ENCODE results near the gene S100A11.
A peak's percentile ranks its signal among the peaks of the same experiment; 100 is the strongest.

DNA sequence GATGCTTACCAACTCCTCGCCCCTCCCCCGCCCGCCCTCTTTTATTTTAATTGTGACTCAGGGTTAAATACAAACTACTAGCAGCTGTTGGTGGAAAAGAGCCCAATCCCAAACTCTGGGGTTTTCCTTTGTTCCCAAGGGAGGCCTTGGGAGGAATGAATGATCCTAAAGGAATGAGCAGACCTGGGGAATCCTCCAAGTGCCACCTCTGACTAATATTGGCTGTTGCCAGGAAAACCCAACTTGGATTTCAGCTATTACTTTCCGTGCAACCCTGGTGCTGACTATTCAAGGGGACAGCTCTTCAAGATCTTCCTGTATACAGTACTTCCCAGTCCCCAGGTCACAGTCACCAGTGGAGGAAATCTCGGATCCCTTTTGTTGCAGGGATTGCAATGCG, 41.8 kb downstream of the S100A11 start:
- TF ChIP-seq, protein P1, sequence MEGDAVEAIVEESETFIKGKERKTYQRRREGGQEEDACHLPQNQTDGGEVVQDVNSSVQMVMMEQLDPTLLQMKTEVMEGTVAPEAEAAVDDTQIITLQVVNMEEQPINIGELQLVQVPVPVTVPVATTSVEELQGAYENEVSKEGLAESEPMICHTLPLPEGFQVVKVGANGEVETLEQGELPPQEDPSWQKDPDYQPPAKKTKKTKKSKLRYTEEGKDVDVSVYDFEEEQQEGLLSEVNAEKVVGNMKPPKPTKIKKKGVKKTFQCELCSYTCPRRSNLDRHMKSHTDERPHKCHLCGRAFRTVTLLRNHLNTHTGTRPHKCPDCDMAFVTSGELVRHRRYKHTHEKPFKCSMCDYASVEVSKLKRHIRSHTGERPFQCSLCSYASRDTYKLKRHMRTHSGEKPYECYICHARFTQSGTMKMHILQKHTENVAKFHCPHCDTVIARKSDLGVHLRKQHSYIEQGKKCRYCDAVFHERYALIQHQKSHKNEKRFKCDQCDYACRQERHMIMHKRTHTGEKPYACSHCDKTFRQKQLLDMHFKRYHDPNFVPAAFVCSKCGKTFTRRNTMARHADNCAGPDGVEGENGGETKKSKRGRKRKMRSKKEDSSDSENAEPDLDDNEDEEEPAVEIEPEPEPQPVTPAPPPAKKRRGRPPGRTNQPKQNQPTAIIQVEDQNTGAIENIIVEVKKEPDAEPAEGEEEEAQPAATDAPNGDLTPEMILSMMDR (IDR thresholded peaks at IDR 0.05), result no peak
- TF ChIP-seq POLR2A (IDR thresholded peaks at IDR 0.05) (no peak), EP300 (IDR thresholded peaks at IDR 0.05) (peak in 1 of 4 donors; percentile 10), POLR2AphosphoS5 (IDR thresholded peaks at IDR 0.05) (peak in 1 of 4 donors; percentile 55)

All from sigmoid colon (tissue), 4 donors.